ENCODE data around the gene DYSF.
"Not testable (repeated sequence)": the region's sequence is repeated elsewhere in the genome, so short reads cannot be mapped to it uniquely, and the experiment has no call there.

DYSF gene

DNA sequence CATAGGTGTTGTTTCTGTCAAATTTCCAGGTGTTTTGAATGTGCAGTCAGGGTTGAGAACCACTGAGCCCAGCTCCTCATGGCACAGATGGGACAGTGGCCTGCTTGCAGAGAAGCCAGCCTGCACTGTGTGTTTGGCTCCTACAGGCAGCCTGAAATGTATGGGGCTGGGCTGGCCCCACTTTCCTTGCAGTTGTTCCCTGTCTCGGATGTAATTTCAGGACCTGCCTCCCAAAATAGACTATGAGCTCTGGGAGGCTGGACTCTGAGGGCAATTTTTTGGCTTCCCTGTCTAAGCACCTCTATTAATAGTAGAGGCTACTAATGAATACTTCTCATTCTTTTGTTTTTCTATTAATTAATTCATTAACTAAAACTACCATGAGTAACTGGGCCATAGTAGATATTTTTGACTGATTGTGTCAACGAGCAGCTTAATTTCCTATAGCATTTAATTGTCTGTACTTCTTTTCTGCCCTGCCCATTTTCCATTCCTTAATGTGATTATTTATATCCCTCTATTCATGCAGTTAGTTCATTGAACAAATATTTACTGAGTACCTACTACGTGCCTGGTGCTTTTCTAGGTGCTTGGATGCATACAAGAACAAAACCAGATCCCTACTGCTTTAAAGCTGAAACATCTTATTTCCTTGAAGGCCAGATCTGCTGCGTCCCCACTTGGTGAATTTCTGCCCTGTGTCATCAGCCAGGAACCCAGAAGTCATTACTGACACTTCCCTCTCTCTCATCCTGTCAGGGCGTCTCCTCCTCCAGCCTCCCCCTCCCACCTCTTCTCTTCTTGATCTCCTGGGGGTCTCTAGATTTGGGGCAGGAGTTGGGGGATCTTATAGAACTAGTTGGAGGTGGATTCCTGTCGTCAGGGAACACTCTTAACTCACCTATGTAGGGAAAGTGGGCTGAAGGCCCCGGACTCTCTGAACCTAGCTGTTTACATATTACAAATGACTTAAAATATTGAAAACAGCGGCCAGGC lies 16.3 kb downstream of the DYSF start:
- DNase-seq (ENCODE audit: low read depth in 3 of 3, low spot score in 1 of 3) = no peak

DNA sequence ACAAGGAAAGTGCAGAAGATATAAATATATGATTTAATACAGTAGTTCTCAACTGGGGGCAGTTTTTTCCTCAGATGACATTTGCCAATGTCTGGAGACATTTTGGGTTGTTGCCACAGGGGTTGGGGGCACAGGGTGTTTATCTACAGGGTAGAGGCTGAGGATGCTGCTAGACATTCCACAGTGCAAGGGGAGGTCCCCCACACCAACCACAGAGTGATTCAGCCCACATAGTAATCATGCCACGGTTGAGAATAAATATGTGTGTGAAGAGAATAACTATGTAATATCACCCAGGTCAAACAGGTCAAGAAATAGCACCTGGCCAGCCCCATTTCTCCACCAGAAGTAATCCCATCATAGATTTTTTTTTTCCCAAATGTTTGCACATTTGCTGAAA lies 17.9 kb downstream of the DYSF start:
- no peak for DNase-seq (ENCODE audit: low read depth in 3 of 3, low spot score in 1 of 3)

DNA sequence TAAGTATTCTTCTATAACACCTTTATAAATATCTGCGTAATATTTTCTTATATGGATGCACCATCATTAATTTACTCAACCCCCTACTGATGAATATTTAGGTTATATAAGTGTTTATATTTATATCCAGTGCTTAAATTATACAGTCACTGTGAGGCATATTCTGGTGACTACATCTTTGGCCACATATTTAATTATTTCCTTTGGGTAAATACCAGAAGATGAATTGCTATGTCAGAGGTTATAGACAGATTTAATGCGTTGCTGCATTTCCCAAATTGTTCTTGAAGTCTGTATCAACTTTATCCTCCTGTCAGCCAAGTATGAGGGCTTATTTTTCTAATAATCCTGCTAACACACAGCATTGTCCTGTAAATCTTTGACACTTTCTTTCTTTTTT lies 18.7 kb downstream of the DYSF start:
- DNase-seq (ENCODE audit: low read depth in 3 of 3, low spot score in 1 of 3) = no peak

DNA sequence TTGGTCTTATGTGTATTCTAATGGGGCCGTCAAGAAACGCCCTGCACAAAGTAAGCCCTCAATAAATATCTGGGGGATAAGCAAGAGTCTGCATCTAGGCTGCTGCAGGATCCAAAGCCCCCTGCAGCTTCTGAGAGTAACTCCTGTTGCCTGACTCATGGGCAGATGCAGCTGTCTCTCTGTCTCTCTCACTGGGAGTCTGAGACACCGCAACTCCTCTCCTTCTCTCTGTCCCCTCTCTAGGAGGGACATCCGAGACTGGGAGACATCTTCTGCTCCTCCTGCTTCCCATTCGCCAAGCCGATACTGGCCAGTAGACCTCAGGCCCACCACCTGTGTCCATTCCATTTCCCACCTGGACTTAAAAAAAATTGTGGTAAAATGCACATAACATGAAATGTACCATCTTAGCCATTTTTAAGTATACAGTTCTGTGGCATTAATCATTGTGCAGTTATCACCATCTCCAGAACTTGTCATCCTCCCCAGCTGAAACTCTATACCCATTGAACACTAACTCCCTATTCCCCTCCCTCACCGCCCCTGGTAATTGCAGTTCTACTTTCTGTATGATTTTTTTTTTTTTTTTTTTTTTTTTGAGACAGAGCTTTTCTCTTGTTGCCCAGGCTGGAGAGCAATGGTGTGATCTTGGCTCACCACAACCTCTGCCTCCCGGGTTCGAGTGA lies 20.1 kb downstream of the DYSF start:
- DNase-seq (ENCODE audit: low read depth in 3 of 3, low spot score in 1 of 3) = no peak

DNA sequence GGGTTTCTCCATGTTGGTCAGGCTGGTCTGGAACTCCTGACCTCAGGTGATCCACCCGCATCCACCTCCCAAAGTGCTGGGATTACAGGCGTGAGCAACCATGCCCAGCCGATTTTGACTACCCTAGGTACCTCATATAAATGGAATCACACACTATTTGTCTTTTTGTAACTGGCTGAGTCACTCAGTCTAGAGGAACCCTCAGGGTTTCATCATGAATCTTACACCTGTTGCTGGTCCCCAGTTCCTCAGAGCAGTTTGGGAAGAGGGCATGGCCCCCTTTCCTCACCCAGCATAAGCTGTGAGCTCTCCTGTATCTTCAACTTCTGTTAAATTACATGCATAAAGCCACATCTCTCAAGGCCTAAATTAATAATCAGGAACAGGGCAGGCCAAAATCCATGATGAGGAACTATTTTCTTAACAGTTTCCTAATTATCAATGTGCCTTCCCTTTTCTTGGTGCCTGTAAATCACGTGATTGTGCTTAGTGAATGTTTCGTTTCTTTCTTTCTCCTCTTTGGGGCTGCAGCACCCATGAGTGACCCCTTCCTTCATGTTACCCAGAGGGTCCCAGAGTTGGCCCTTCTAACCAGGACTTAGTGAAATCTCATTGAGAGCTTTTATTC lies 20.9 kb downstream of the DYSF start:
- DNase-seq (ENCODE audit: low read depth in 3 of 3, low spot score in 1 of 3) = no peak

DNA sequence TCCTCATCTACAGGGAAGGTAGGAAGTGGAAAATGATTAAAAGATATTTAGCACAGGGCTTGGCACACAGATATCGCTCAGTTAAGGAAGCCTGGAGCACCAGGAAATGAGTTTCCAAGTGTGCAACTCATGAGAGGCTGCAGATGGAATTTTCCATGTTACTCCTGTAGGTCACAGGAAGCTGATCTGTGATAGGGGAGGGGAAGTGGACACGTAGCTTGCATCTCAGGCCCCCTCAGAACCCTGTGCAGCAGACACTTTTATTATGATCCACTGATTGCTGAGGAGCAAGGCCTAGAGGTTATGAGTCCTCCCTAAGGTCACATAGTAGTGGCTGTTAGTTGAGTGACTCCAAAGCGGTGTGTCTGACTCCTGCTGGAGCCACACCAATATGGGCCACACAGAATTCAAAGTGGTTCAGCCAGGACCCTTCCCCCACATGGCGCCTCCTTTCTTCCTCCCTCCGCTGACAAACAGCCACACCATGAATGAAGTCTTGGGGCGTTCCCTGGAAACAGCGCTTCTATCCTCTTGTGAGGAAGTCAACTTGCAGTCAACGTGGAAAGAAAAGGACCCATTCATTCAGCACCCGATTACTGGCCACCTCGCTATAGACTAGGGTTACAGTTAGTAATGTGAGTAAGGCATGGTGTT lies 21.5 kb downstream of the DYSF start:
- no peak for DNase-seq (ENCODE audit: low read depth in 3 of 3, low spot score in 1 of 3)

DNA sequence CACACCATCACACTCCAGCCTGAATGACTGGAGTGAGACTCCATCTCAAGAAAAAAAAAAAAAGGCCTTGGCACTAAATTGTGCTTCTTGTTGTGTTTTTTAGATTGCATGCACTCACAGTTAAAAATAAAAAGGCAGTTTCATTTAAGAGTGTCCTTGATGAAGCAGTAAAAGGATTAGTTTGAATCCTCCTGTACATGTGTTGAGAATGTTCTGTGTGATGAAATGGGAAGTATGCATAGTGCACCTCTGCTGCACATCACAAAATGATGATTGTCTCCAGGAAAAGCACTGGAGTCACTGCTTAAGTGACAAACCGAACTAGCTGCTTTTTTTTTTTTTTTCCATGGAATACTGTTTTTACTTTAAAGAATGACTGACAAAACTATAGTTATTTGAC lies 23.1 kb downstream of the DYSF start:
- DNase-seq (ENCODE audit: low read depth in 3 of 3, low spot score in 1 of 3) = no peak

DNA sequence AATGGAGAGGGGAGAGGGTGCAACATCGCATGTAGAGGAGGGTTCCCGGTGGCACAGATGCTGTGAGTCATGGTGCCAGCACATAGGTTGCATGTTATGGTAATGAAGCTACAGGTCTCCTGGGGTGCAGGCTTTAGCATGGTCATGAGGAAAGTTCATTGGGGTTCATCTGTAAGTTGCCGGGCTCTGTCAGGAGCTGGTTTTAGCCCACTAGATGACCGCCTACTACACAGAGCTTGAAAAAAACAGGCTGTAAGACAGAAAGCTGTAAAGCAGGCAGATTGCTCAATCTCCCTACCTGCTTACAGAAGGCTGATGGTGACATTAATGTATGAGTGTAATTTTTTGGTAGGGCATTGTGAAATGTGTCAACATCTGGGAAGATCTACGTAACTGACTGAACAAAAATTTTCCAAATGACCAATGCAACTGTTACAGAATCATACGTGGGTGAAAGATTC lies 23.9 kb downstream of the DYSF start:
- DNase-seq (ENCODE audit: low read depth in 3 of 3, low spot score in 1 of 3) = no peak

DNA sequence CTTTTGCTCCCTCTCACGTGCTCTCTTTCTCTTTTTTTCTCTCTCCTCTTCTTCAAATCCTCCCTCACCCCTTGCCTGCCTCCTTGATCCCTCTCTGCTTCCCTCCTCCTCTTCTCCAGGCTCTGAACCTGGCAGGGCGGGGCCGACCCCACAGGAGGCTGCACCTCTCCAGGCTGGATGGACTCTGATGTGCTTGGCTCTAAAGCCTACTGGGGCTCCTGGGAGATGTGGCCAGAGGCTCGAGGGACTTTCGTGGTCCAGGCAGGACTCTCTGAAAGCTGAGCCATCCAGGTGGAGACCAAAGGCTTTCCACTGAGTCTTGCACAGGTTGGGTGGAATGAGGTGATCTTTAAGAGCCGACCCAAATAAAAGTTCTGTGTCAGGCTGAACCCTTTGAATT lies 25.4 kb downstream of the DYSF start:
- DNase-seq (ENCODE audit: low read depth in 3 of 3, low spot score in 1 of 3) = no peak

DNA sequence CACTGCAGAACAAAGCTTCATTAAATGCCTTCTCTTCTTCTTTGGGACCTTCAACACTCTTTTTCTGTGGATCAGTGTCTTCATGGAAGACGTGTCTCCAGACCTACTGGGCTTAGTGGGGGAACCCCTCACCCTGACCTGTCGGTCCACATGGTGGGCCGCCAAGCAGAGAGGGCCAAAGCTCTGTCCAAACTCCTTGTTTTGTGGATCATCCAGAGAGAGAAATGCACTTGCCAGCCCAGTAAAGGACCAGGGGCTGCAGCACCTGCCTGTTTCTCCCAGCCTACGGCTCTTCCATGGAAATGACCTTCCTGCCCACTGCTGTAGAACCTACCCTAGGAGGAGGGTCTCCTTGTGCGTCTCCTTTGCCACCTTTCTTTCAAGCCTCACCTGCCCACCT lies 25.9 kb downstream of the DYSF start:
- DNase-seq (ENCODE audit: low read depth in 3 of 3, low spot score in 1 of 3) = no peak

DNA sequence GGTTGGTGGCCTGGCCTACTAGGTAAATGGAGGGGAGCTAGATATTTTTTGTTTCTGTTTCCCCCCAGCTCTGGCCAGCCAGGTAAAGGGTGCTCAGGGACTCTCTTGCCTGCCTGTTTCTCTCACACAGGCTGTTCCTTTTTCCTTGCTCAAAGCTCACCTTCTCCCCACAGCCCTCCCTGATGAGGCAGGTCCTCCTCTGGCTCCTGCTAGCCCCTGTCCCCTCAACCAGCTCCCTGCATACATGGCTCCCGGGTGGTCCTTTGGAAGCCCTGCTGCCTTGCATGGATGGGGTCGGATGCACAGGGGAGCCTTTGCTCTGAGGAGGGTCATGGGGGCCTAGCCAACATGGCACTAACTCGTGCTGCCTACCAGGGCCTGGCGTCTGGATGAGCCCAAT lies 27.8 kb downstream of the DYSF start:
- DNase-seq (ENCODE audit: low read depth in 3 of 3, low spot score in 1 of 3) = no peak

DNA sequence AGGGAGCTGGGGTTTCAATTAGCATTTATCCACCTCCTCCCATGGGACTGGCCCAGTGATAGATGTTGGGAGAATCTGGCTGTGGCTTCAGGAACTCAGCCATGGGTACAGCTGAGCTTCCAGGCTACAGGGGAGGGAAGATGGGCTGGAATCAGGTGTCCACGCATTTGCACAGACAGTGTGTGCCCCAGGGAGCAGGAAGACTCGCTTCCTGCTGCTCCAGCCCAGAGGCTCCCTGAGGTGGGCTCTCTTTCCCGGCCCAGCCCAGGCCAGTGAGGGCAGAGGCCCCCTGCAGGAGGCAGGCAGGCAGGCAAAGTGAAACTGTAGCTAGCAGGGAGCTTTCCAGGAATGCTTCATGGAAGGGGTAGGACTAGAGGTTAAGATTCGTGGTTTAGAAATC lies 28.7 kb downstream of the DYSF start:
- DNase-seq (ENCODE audit: low read depth in 3 of 3, low spot score in 1 of 3) = no peak

DNA sequence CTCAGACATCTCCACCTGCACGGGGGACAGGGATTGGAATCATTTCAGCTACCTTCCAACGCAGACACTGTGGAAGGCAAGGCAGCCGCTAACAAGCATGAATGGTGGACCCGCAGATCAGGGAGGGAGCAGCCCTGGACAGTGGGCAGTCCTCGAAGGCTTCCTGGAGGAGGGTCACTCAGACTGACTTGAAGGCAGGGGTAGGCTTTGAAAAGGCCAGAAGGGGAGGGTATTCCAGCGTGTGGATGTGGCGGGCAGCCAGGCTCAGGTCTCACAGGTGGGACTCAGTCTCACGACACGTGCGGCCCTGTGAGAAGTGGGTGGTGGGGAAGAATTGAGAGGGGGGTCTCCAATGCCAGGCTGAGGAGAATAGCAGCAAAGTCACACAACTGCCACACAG lies 29.9 kb downstream of the DYSF start:
- no peak for DNase-seq (ENCODE audit: low read depth in 3 of 3, low spot score in 1 of 3)

DNA sequence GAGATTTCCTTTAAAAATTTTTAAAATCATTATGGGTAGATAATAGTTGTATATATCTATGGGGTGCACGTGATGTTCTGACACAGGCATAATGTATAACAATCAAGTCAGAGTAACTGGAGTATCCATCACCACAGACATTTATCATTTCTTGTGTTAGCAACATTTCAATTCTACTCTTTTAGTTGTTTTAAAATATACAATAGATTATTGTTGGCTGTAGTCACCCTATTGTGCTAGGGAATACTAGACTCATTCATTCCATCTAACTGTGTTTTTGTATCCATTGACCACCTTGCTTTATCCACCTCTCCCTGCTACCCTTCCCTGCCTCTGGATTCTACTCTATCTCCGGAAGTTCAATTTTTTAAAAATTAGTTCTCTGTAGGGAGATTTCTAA lies 31.0 kb downstream of the DYSF start:
- no peak for DNase-seq (ENCODE audit: low read depth in 3 of 3, low spot score in 1 of 3)

DNA sequence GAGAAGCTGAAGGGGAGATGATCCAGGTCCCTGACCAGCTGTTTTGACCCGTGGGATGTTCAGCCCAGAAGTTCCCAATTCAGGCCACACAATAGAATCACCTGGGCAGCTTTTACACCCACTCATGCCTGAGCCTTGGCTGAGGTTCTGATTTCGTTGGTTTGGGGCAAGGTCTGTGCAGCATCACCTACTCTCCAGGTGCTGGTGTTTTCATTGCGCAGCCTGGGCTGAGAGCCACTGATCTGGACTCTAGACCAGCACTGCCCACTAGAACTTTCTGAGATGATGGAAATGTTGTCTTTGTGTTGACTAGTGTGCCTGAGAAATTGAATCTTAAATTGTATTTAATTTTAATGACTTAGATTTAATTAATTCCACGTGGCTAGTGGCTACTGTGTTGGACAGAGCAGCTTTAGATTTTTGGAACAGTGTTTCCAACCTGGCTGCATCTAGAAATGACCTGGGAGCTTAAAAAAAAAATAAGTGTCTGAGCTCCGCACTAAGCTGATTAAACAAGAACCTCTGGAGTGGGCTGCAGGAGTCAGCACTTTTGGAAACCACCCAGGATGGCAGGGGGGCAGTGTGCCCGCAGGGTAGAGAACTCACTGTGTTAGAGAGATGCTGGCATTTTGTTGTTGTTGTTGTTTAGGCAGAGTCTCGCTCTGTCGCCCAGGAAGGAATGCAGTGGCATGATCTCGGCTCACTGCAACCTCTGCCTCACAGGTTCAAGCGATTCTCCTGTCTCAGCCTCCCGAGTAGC lies 33.7 kb downstream of the DYSF start:
- no peak for DNase-seq (ENCODE audit: low read depth in 3 of 3, low spot score in 1 of 3)

DNA sequence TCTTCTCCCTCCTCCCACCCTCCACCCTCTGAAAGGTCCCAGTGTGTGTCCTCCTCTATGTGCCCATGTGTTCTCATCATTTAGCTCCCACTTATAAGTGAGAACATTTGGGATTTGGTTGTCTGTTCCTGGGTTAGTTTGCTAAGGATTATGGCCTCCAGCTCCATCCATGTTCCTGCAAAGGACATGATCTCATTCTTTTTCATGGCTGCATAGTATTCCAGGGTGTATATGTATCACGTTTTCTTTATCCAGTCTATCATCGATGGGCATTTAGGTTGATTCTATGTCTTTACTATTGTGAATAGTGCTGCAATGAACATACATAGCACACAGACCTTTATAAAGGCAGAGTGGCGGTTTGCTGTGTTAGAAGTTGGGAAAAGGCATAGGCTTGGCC lies 38.2 kb downstream of the DYSF start:
- not testable (repeated sequence) for DNase-seq (ENCODE audit: low read depth in 3 of 3, low spot score in 1 of 3)

DNA sequence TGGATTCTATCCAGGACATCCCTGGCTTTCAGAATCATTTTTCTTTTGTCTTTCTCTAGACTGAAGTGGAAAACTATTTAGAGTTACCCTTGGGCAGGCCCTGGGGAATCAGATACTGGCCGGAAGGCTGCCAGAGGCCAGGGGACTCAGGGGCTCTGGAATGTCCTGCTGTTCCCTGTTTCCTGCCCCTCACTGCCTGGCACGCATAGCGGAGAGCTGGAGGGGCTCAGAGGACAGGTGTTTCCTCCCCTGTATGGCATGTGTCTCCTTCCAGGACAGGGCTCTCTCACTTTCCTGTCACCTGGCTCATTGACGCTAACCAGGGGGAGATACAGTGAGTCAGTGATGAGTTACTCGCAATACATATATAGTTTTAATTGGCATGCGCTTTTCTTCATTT lies 38.8 kb downstream of the DYSF start:
- DNase-seq (ENCODE audit: low read depth in 3 of 3, low spot score in 1 of 3) = no peak

DNA sequence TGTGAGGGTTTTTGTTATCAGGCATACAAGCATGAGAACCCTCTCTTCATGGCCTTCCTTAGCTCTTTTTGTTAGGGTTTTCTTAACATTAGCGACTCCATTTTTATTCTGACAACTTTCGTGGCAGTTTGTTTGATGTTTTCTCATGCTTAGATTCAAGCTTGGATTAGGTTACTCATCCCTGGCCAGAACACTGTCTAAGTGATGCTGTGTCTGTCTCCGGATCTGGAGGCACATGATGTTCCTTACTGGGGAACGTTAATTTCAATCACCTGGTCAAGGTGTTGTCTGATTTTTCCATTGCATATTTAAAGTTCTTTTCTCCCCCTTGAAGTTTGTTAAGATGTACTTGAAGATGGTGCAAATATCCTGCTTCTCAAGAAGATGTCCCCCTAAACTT lies 40.7 kb downstream of the DYSF start:
- DNase-seq (ENCODE audit: low read depth in 3 of 3, low spot score in 1 of 3) = no peak

DNA sequence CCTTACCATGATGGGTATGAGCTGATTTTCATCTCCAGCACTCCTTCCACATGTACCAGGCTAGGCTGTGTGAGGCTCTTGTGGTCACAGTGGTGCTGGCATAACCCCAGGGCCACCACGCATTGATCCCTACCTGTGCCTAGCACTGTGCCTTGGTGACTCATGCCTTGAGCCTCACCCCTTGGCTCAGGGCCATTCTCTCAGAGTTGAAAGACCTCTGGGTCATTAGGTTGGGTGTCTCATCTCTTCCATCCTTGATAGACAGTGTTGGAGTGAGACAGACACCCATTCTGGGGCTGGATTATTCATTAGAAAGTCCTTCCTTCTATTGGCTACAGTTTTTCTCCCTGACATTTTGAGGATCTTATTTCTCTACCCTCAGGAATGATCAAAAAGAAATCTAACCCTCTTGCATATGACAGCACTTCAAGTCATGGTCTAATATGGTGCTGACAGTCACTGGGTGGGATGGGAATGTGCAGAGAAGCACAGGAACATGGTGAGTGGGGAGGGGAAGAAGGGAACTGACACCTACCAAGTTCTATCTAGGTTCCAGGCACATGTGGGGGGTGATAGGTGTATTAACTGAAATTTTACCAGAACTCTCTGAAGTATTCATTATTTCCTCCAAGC lies 41.3 kb downstream of the DYSF start:
- no peak for DNase-seq (ENCODE audit: low read depth in 3 of 3, low spot score in 1 of 3)

DNA sequence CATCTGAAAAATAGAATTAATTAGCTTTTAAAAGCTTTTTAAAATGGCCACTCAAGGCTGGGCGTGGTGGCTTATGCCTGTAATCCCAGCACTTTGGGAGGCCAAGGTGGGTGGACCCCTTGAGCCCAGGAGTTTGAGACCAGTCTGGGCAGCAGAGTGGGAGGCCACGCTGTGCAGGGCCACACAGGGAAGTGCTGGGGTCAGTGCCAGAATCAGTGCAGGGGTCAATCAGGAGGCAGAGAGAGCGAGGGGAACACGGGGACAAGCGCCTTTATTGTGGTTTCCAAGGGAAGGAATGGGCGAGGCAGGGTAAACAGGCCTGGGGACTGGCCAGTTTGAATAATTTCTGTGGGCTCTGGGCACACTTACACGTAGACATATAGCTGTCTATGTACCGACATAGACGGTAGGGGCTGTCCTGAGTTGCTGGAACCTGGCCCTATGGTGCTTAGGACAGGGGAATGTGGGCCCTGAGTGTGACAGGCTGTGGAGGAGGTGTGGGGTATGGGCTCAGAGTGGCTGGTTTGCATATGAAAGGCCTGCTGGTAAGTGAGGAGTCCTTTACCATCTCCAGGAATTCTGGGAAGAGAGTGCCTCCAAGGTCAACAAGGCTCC lies 42.9 kb downstream of the DYSF start:
- no peak for DNase-seq (ENCODE audit: low read depth in 3 of 3, low spot score in 1 of 3)
